HG02642 (cell line): ENCODE measurements around the gene WWOX.

Experiments used
- ATAC-seq: cut with Tn5 transposase; IDR thresholded peaks from one replicate; pipeline ENCODE4 v1.9.1; 2021; ENCODE audit warnings: mild to moderate bottlenecking; ENCODE audit not compliant: unreplicated experiment, poor library complexity

WWOX gene

GRCh38 chr16:79076047-79076767 is 976.8 kb downstream of the WWOX start:
- no peak for ATAC-seq

- ATAC-seq = no peak
These were observed 977.9 kb downstream of the WWOX start for GRCh38 chr16:79077346-79077745.

GRCh38 chr16:79079656-79080420 is 980.4 kb downstream of the WWOX start:
- ATAC-seq = no peak

GRCh38 chr16:79081297-79082066 is 982.0 kb downstream of the WWOX start:
- ATAC-seq = no peak

- no peak for ATAC-seq
These were observed 983.5 kb downstream of the WWOX start for GRCh38 chr16:79082970-79083369.

GRCh38 chr16:79083508-79084299 is 984.2 kb downstream of the WWOX start:
- ATAC-seq = no peak

- ATAC-seq = no peak
These were observed 989.5 kb downstream of the WWOX start for GRCh38 chr16:79088971-79089370.

GRCh38 chr16:79089735-79090284 is 990.4 kb downstream of the WWOX start:
- no peak for ATAC-seq

GRCh38 chr16:79090966-79091365 is 991.5 kb downstream of the WWOX start:
- ATAC-seq = no peak

GRCh38 chr16:79092846-79093245 is 993.4 kb downstream of the WWOX start:
- no peak for ATAC-seq

GRCh38 chr16:79093554-79093967 is 994.1 kb downstream of the WWOX start:
- no peak for ATAC-seq

- ATAC-seq = no peak
These were observed 996.8 kb downstream of the WWOX start for GRCh38 chr16:79096246-79096645.

- no peak for ATAC-seq
These were observed 997.7 kb downstream of the WWOX start for GRCh38 chr16:79097166-79097565.

- ATAC-seq = no peak
These were observed 998.3 kb downstream of the WWOX start for GRCh38 chr16:79097771-79098170.

GRCh38 chr16:79098907-79099306 is 999.5 kb downstream of the WWOX start:
- ATAC-seq = no peak

GRCh38 chr16:79099716-79100115 is 1000.3 kb downstream of the WWOX start:
- ATAC-seq = no peak

- no peak for ATAC-seq
These were observed 1001.0 kb downstream of the WWOX start for GRCh38 chr16:79100447-79100846.

GRCh38 chr16:79101491-79101890 is 1002.0 kb downstream of the WWOX start:
- no peak for ATAC-seq

GRCh38 chr16:79104567-79104966 is 1005.1 kb downstream of the WWOX start:
- ATAC-seq = no peak

- ATAC-seq = no peak
These were observed 1007.8 kb downstream of the WWOX start for GRCh38 chr16:79107301-79107700.
